GM19193 (cell line): ENCODE data around the gene KIF27.

Experiments
- POLR2A ChIP-seq: IDR thresholded peaks from 4 replicates; pipeline ENCODE4 v1.6.1; 2011; ENCODE audit not compliant: insufficient read depth, insufficient read length; ENCODE audit errors: extremely low read depth

KIF27 gene

DNA sequence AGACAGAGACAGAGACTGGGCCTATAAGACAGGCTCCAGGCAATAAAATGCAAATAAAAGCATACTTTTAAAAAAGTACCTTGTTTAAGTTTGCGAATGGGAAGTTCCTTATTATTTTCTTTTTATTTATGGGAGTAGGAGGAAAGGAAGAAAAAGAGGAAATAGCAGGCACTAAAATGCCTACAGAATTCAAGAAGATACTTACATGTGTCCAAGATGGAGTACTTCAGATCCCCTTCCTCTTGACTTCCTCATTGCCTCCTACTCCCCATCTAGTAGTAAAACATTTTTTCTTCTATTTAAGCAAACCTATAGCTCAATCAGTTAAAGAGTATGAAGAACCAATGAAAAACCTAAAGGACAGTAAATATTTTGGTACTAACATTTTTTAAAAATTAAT, 128.5 kb downstream of the KIF27 start:
- TF ChIP-seq POLR2A = no peak
